ENCODE data around the gene CNTFR.

DNA sequence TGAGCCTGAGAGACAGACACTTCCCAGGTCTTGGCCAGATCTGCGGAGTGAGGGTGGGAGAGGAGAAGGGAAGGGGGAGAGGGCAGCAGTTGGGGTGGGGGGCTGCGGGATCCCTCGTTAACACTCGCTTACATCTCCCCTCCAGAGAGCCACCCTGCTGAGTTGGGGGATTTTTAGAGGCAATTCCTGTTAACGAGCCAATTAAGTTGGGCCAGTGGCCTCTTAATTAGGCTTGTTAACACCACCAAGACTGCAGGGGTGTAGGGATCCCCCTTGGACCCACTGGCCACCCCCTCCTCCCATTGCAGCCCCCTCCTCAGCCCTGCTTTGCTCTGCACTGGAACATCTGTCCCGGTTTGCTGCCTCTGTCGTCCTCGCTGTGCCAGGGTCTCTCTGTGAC is 23.7 kb downstream of the CNTFR start:
- TF ChIP-seq FOXM1 (IDR thresholded peaks at IDR 0.05; ENCODE audit: borderline replicate concordance, low read depth) (no peak), RAD21 (IDR thresholded peaks at IDR 0.05; ENCODE audit: low read depth) (no peak), TCF12 (IDR thresholded peaks at IDR 0.05; ENCODE audit: low read depth) (no peak), CEBPB (IDR thresholded peaks at IDR 0.05) (no peak), EGR1 (IDR thresholded peaks at IDR 0.05) (no peak), EP300 (IDR thresholded peaks at IDR 0.05; ENCODE audit: borderline replicate concordance) (no peak)
- TF ChIP-seq, protein P1, sequence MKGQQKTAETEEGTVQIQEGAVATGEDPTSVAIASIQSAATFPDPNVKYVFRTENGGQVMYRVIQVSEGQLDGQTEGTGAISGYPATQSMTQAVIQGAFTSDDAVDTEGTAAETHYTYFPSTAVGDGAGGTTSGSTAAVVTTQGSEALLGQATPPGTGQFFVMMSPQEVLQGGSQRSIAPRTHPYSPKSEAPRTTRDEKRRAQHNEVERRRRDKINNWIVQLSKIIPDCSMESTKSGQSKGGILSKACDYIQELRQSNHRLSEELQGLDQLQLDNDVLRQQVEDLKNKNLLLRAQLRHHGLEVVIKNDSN (IDR thresholded peaks at IDR 0.05), result no peak
- TF ChIP-seq, protein P2, sequence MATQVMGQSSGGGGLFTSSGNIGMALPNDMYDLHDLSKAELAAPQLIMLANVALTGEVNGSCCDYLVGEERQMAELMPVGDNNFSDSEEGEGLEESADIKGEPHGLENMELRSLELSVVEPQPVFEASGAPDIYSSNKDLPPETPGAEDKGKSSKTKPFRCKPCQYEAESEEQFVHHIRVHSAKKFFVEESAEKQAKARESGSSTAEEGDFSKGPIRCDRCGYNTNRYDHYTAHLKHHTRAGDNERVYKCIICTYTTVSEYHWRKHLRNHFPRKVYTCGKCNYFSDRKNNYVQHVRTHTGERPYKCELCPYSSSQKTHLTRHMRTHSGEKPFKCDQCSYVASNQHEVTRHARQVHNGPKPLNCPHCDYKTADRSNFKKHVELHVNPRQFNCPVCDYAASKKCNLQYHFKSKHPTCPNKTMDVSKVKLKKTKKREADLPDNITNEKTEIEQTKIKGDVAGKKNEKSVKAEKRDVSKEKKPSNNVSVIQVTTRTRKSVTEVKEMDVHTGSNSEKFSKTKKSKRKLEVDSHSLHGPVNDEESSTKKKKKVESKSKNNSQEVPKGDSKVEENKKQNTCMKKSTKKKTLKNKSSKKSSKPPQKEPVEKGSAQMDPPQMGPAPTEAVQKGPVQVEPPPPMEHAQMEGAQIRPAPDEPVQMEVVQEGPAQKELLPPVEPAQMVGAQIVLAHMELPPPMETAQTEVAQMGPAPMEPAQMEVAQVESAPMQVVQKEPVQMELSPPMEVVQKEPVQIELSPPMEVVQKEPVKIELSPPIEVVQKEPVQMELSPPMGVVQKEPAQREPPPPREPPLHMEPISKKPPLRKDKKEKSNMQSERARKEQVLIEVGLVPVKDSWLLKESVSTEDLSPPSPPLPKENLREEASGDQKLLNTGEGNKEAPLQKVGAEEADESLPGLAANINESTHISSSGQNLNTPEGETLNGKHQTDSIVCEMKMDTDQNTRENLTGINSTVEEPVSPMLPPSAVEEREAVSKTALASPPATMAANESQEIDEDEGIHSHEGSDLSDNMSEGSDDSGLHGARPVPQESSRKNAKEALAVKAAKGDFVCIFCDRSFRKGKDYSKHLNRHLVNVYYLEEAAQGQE (IDR thresholded peaks at IDR 0.05; ENCODE audit: low read depth), result no peak

All from Ishikawa (cell line).